H1 (cell line): ENCODE data around the gene GNG7. TPM values are rescaled to one million over a fixed set of nuclear protein-coding genes. Genes with fewer than 3 reads are reported as not detected.

Experiments
- CTCF ChIA-PET: fragments of 300-600 bp; sonication (Branson Sonifier 250); formaldehyde crosslinking; loops from one replicate; lab custom pipeline; 2021; ENCODE audit not compliant: partially characterized antibody; lab: Charles Lee
- POLR2A ChIA-PET: fragments of 300-600 bp; sonication (Branson Sonifier 250); formaldehyde crosslinking; loops from one replicate; lab custom pipeline; 2021; ENCODE audit warnings: inconsistent platforms; ENCODE audit not compliant: partially characterized antibody; lab: Charles Lee
- DNase-seq, 2 experiments: peaks; one replicate each; pipeline versions ENCODE4 v3.0.0 to v3.0.0-alpha.2; 2010 to 2022; ENCODE audit warnings: low spot score in 2 of 2, low read depth in 1 of 2, mixed read lengths in 1 of 2
- FAIRE-seq: peaks from 2 replicates; lab custom pipeline; 2011; peaks lifted over from hg19 to GRCh38; lab: Jason Lieb, UNC
- H2AFZ ChIP-seq: 2 replicates; pipeline ENCODE4 v1.8.1; 2012; ENCODE audit warnings: low read length, inconsistent platforms
- H2AK5ac ChIP-seq: 2 replicates; pipeline ENCODE4 v1.6.1; 2013; ENCODE audit warnings: low read depth, low read length
- H2BK120ac ChIP-seq: replicated peaks from 2 replicates; pipeline ENCODE3; 2013; ENCODE audit warnings: low read depth, low read length, inconsistent platforms
- H2BK12ac ChIP-seq: 2 replicates; pipeline ENCODE4 v1.6.1; 2013; ENCODE audit warnings: low read depth, low read length
- H2BK15ac ChIP-seq: 2 replicates; pipeline ENCODE4 v1.6.1; 2013; ENCODE audit warnings: low read length
- H2BK20ac ChIP-seq: 2 replicates; pipeline ENCODE4 v1.6.1; 2013; ENCODE audit warnings: low read length
- H2BK5ac ChIP-seq: 2 replicates; pipeline ENCODE4 v1.6.1; 2013; ENCODE audit warnings: low read depth, low read length
- H3K14ac ChIP-seq: 2 replicates; pipeline ENCODE4 v1.6.1; 2013; ENCODE audit warnings: inconsistent platforms; ENCODE audit not compliant: insufficient read length
- H3K18ac ChIP-seq: 2 replicates; pipeline ENCODE4 v1.6.1; 2013; ENCODE audit warnings: low read length; ENCODE audit errors: extremely low read depth
- H3K23ac ChIP-seq: 2 replicates; pipeline ENCODE4 v1.6.1; 2013; ENCODE audit warnings: inconsistent platforms; ENCODE audit not compliant: insufficient read length
- H3K23me2 ChIP-seq: 2 replicates; pipeline ENCODE4 v1.6.1; 2013; ENCODE audit warnings: low read depth, low read length
- H3K27ac ChIP-seq: 2 replicates; pipeline ENCODE4 v1.6.1; 2011; ENCODE audit warnings: low read depth, low read length, inconsistent platforms
- H3K27me3 ChIP-seq, 4 experiments: replicated peaks in 1 of 4; 1 replicate in 1 of 4; 2 replicates in 3 of 4; pipeline versions ENCODE4 v1.6.1 to v1.8.1; 2011 to 2013; ENCODE audit warnings: low read length in 3 of 4, mild to moderate bottlenecking in 3 of 4, inconsistent platforms in 2 of 4, mixed read lengths in 2 of 4, moderate library complexity in 1 of 4; ENCODE audit not compliant: control insufficient read depth in 3 of 4, insufficient read depth in 3 of 4; ENCODE audit errors: extremely low read depth in 1 of 4
- H3K36me3 ChIP-seq, 4 experiments: 2 replicates each; pipeline versions ENCODE4 v1.6.1 to v1.8.1; 2011 to 2013; ENCODE audit warnings: mild to moderate bottlenecking in 4 of 4, low read length in 3 of 4, moderate library complexity in 2 of 4, control low read depth in 1 of 4, inconsistent platforms in 1 of 4; ENCODE audit not compliant: insufficient read depth in 4 of 4, control insufficient read depth in 2 of 4
- H3K4ac ChIP-seq: replicated peaks from 2 replicates; pipeline ENCODE3; 2013; ENCODE audit warnings: low read length, low read depth, mixed read lengths, inconsistent platforms; ENCODE audit not compliant: insufficient read length
- H3K4me1 ChIP-seq, 4 experiments: replicated peaks in 1 of 4; 1 replicate in 1 of 4; 2 replicates in 3 of 4; pipeline versions ENCODE4 v1.6.1 to v1.8.1; 2011 to 2013; ENCODE audit warnings: low read length in 3 of 4, inconsistent platforms in 2 of 4, mixed read lengths in 1 of 4; ENCODE audit not compliant: insufficient read depth in 4 of 4, control insufficient read depth in 3 of 4
- H3K4me2 ChIP-seq, 2 experiments: 2 replicates each; pipeline versions ENCODE4 v1.6.1 to v1.8.1; 2011 to 2013; ENCODE audit warnings: low read depth in 2 of 2, low read length in 2 of 2, control low read depth in 1 of 2, inconsistent platforms in 1 of 2, mild to moderate bottlenecking in 1 of 2; ENCODE audit not compliant: insufficient read depth in 1 of 2
- H3K4me3 ChIP-seq, 4 experiments: fragments of 200-600, 300-600 bp in 1 of 4; sonication (generic), shearing (Covaris generic), sonication (Bioruptor Twin) in 1 of 4; 2 replicates each; pipeline versions ENCODE4 v1.5.1 to v1.8.1; 2011 to 2016; ENCODE audit warnings: low read length in 4 of 4, low read depth in 3 of 4, control low read depth in 2 of 4, inconsistent platforms in 2 of 4, mild to moderate bottlenecking in 2 of 4, mixed read lengths in 1 of 4, moderate library complexity in 1 of 4; ENCODE audit not compliant: insufficient read depth in 2 of 4; ENCODE audit errors: extremely low read depth in 1 of 4
- H3K56ac ChIP-seq: replicated peaks from 2 replicates; pipeline ENCODE3; 2013; ENCODE audit warnings: low read depth, mild to moderate bottlenecking, mixed read lengths, low read length, inconsistent platforms; ENCODE audit not compliant: insufficient read length
- H3K79me1 ChIP-seq: 2 replicates; pipeline ENCODE4 v1.6.1; 2013; ENCODE audit warnings: low read depth, low read length, control low read depth
- H3K79me2 ChIP-seq, 2 experiments: 2 replicates each; pipeline versions ENCODE4 v1.6.1 to v1.8.1; 2012 to 2013; ENCODE audit warnings: low read length in 2 of 2, mild to moderate bottlenecking in 2 of 2, inconsistent platforms in 1 of 2; ENCODE audit not compliant: insufficient read depth in 2 of 2, control insufficient read depth in 1 of 2
- H3K9ac ChIP-seq, 4 experiments: replicated peaks in 1 of 4; 1 replicate in 1 of 4; 2 replicates in 3 of 4; pipeline versions ENCODE4 v1.6.1 to v1.8.1; 2011 to 2013; ENCODE audit warnings: low read depth in 3 of 4, low read length in 3 of 4, control low read depth in 2 of 4, mild to moderate bottlenecking in 2 of 4, moderate library complexity in 2 of 4, inconsistent platforms in 1 of 4; ENCODE audit errors: extremely low read depth in 1 of 4
- H3K9me3 ChIP-seq, 2 experiments: 2 replicates each; pipeline versions ENCODE4 v1.6.1 to v1.8.1; 2012 to 2013; ENCODE audit warnings: mild to moderate bottlenecking in 2 of 2, moderate library complexity in 2 of 2, control low read depth in 1 of 2, inconsistent platforms in 1 of 2, low read depth in 1 of 2, low read length in 1 of 2, mixed read lengths in 1 of 2; ENCODE audit not compliant: insufficient read depth in 2 of 2
- H4K20me1 ChIP-seq, 2 experiments: replicated peaks in 1 of 2; 2 replicates each; pipeline versions ENCODE3 to v1.8.1; 2011 to 2013; ENCODE audit warnings: inconsistent platforms in 2 of 2, low read length in 2 of 2, mild to moderate bottlenecking in 1 of 2; ENCODE audit not compliant: insufficient read depth in 2 of 2, control insufficient read depth in 1 of 2
- H4K5ac ChIP-seq: 2 replicates; pipeline ENCODE4 v1.6.1; 2013; ENCODE audit warnings: low read length, low read depth, mixed read lengths, inconsistent platforms; ENCODE audit not compliant: insufficient read length
- H4K8ac ChIP-seq: 2 replicates; pipeline ENCODE4 v1.8.0; 2013; ENCODE audit warnings: mild to moderate bottlenecking, moderate library complexity, low read length, inconsistent platforms; ENCODE audit not compliant: insufficient read depth; ENCODE audit errors: extremely low read depth
- H4K91ac ChIP-seq: replicated peaks from 2 replicates; pipeline ENCODE3; 2013; ENCODE audit warnings: low read length, mixed read lengths, inconsistent platforms; ENCODE audit not compliant: insufficient read length
- CHD1 ChIP-seq: IDR thresholded peaks from 2 replicates; pipeline ENCODE4 v1.6.1; 2012; ENCODE audit warnings: low read depth, low read length, improper control_type of control experiment
- E2F6 ChIP-seq: IDR thresholded peaks from 2 replicates; pipeline ENCODE4 v1.6.1; 2012; ENCODE audit warnings: inconsistent platforms
- HDAC2 ChIP-seq, 2 experiments: fragments of 300-600 bp in 1 of 2; sonication (generic) in 1 of 2; IDR thresholded peaks; 2 replicates each; pipeline ENCODE4 v1.6.1; 2011 to 2012; ENCODE audit warnings: low read depth in 2 of 2, low read length in 2 of 2, mild to moderate bottlenecking in 2 of 2, moderate library complexity in 2 of 2, borderline replicate concordance in 1 of 2, inconsistent platforms in 1 of 2
- HDAC6 ChIP-seq: IDR thresholded peaks from one replicate; pipeline ENCODE4 v1.7.1; 2012; ENCODE audit warnings: low read depth, mild to moderate bottlenecking, inconsistent platforms, low read length, moderate library complexity
- JUN ChIP-seq: IDR thresholded peaks from 2 replicates; pipeline ENCODE4 v1.6.1; 2011; ENCODE audit warnings: low read depth, mild to moderate bottlenecking, improper control_type of control experiment, low read length
- JUND ChIP-seq: IDR thresholded peaks from 2 replicates; pipeline ENCODE4 v1.6.1; 2011; ENCODE audit warnings: mild to moderate bottlenecking, improper control_type of control experiment, low read length
- NANOG ChIP-seq: IDR thresholded peaks from 2 replicates; pipeline ENCODE4 v1.6.1; 2011; ENCODE audit warnings: low read length, low read depth, mild to moderate bottlenecking, inconsistent platforms; ENCODE audit not compliant: insufficient read depth, poor library complexity, severe bottlenecking
- RNF2 ChIP-seq: fragments of 200-900, 300-1000 bp; sonication (generic); IDR thresholded peaks from 2 replicates; pipeline ENCODE4 v1.7.1; 2016; ENCODE audit warnings: borderline replicate concordance, low read depth, mild to moderate bottlenecking, antibody characterized with exemption, low read length; ENCODE audit not compliant: poor library complexity, severe bottlenecking; ENCODE audit errors: missing control alignments
- SIX5 ChIP-seq: IDR thresholded peaks from 2 replicates; pipeline ENCODE4 v1.6.1; 2011; ENCODE audit warnings: mild to moderate bottlenecking, low read depth, low read length
- SP1 ChIP-seq: IDR thresholded peaks from 2 replicates; pipeline ENCODE4 v1.6.1; 2011; ENCODE audit warnings: low read depth, low read length
- TCF12 ChIP-seq: IDR thresholded peaks from 2 replicates; pipeline ENCODE4 v1.6.1; 2011; ENCODE audit warnings: low read depth, mild to moderate bottlenecking, low read length
- ZNF274 ChIP-seq: IDR thresholded peaks from 2 replicates; pipeline ENCODE4 v1.7.0; 2012; ENCODE audit warnings: low read length, borderline replicate concordance; ENCODE audit errors: extremely low read depth
- WGBS, 2 experiments: shearing (Covaris generic) in 1 of 2; methylation state at CpG; one replicate each; pipeline versions ENCODE4 v1.1.6 to v1.1.7; 2013 to 2015; ENCODE audit warnings: low lambda C conversion rate in 2 of 2, mixed read lengths in 2 of 2, inconsistent platforms in 1 of 2, low coverage in 1 of 2, missing lambda C conversion rate in 1 of 2; ENCODE audit not compliant: insufficient replicate concordance in 2 of 2, insufficient coverage in 1 of 2, insufficient read length in 1 of 2; ENCODE audit errors: extremely low coverage in 1 of 2, missing lambda C conversion rate in 1 of 2; 5-methylcytosine and 5-hydroxymethylcytosine counted together
- polyA plus RNA-seq, 7 experiments: library from polyadenylated mRNA; depleted of rRNA in 3 of 7; stranded (reverse) in 5 of 7; unstranded in 2 of 7; fragments of >200 nt in 5 of 7; fragments of 200-250 nt in 2 of 7; gene quantifications; 1 replicate in 5 of 7; 2 replicates in 1 of 7; 4 replicates in 1 of 7; pipeline versions ENCODE4 v1.2.1 to v1.2.3, GENCODE V29; 2011 to 2013; ENCODE audit warnings: missing spikeins in 2 of 7, mixed read lengths in 2 of 7
- total RNA-seq: library from RNA; stranded (reverse); fragmentation: NEBNext Ultra II Directional; extraction: Animal tissue kit (Norgen Biotek cat#: 25700); gene quantifications from 2 replicates; pipeline ENCODE4 v1.2.1, GENCODE V29; 2021

GNG7 gene
- total and polyA plus RNA-seq, 2 of the 8 experiments (the other 6 are each of a cell fraction or from before 2014, with no cell fraction given) = 2.8 to 7.8 TPM

DNA sequence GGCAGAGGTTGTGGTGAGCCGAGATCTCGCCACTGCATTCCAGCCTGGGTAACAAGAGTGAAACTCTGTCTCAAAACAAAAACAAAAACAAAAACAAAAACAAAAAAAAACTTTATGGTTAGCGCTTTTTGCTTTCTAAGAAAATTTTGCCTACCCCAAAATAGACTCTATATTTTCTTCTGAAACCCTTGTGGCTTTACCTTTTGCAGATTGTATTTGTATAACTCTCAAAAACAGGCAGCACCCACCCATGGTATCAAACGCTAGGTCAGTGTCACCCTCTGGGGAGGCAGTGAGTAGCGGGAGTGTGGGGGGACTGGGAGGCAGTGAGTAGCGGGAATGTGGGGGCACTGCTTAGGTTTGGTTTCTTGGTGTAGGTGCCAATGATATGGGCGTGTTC is 44.9 kb upstream of the GNG7 start:
- no peaks in the 10 kb centered on the region for H3K23me2 ChIP-seq
- H3K27me3 ChIP-seq = peaks cover 0 to 8% (median 2%) of the 10 kb centered on the region in 4 experiments; a peak in 2 of 7 replicates
- H2AFZ ChIP-seq = no peak overlapping the region
- TF ChIP-seq JUND (no peak), SIX5 (no peak), HDAC6 (no peak), TCF12 (no peak), NANOG (no peak), E2F6 (no peak), SP1 (no peak), CHD1 (no peak), ZNF274 (no peak), HDAC2 (IDR thresholded peaks at IDR 0.05; ENCODE audit: borderline replicate concordance in 1 of 2, low read depth in 2 of 2, low read length in 2 of 2) (no peak), JUN (no peak), RNF2 (no peak)
- no peak overlapping the region for H4K5ac ChIP-seq
- H3K4me1 ChIP-seq = no peaks in the 10 kb centered on the region
- no peaks in the 10 kb centered on the region for H3K36me3 ChIP-seq
- no peak overlapping the region for H2AK5ac ChIP-seq
- H3K4me2 ChIP-seq = no peak overlapping the region
- H3K9ac ChIP-seq = no peak overlapping the region
- no peak overlapping the region for H2BK20ac ChIP-seq
- DNase-seq = no peak
- no peak overlapping the region for H2BK120ac ChIP-seq
- no peak overlapping the region for H3K18ac ChIP-seq
- H2BK12ac ChIP-seq = no peak overlapping the region
- H2BK5ac ChIP-seq = no peak overlapping the region
- POLR2A ChIA-PET = interaction anchor here (0.7 kb wide), 1 partner anchor 72 kb away, joined by 3 read pairs; no protein-coding TSS in a partner anchor
- no peak overlapping the region for H2BK15ac ChIP-seq
- no peak overlapping the region for H3K23ac ChIP-seq
- H3K9me3 ChIP-seq = no peaks in the 10 kb centered on the region
- H3K4me3 ChIP-seq = no peak overlapping the region
- H4K8ac ChIP-seq = no peak overlapping the region
- no peaks in the 10 kb centered on the region for H3K79me1 ChIP-seq
- WGBS, 2 experiments = 85% methylated on average over 7 of the region's 7 CpGs; no CpG with 5 or more reads in 1 of the 2 experiments
- no peaks in the 10 kb centered on the region for H3K79me2 ChIP-seq
- H3K27ac ChIP-seq = no peak overlapping the region
- H3K14ac ChIP-seq = no peak overlapping the region
- H3K4ac ChIP-seq = no peak overlapping the region
- no peak overlapping the region for H4K91ac ChIP-seq
- FAIRE-seq = no peak
- H4K20me1 ChIP-seq = no peaks in the 10 kb centered on the region
- CTCF ChIA-PET = interaction anchor here (3.8 to 9.8 kb wide), 2 partner anchors 94 to 99 kb away, joined by 19 to 117 read pairs; no protein-coding TSS in a partner anchor
- no peak overlapping the region for H3K56ac ChIP-seq
